ENCODE data around the gene CMIP. TPM values are rescaled to one million over a fixed set of nuclear protein-coding genes. Genes with fewer than 3 reads are reported as not detected.

Gene CMIP
- polyA plus RNA-seq, 3 donors from 2014 or later = 0.53 to 1.7 TPM; not detected in 1

DNA sequence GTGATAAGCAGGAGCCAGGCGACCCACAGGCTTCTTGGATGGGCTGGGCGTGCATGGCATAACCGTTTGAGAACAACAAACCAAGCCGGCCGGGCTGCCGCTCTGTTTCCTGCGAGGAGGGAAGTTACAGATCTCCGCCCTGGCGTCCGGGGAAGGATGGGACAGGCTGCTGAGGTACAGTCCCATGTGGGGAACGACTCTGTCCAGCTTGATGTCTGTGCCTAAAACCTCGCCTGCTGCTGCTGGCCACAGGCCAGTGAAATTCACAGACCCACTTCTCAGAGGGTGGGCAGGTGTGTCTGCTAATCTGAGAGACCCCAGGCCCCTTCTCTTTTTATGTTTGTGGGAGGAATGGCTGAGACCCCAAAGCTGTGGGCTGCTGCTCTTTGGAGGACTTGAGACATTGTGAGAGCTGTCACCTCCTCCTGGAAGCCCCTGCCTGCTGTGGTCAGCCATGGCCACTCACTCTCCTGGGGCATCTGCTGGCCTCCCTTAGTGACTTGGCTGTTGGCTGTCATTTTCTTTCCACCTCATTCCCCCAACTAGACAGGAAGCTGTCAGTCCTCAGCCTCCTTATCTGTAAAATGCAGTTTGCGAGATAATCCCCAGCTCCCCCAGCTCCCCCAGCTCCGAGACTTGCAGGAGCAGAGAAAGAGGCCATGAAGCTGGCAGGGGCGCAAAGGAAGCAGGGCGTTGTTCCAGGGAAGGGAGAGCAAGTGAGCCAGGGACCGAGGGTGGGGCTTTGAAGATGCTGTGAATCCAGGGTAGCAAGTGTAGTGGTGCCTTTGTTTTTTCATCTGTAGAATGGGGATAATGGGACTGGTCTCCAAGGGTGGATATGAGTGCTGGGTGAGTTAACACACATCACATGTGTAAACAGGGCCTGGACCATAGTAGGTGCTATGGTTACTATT is 51.0 kb downstream of the CMIP start:
- Mint-ChIP-seq H3K4me1 (peaks cover 66 to 76% of the 10 kb centered on the region in 2 donors), H3K27ac (peak overlapping the region; percentile 70 to 80 (median 78)), H3K4me3 (peak overlapping the region in 4 of 5 donors; percentile 10 to 53 (median 42))

GRCh38 chr16:81496321-81496720 is 51.7 kb downstream of the CMIP start:
- DNase-seq = no peak
- Mint-ChIP-seq H3K36me3 (no peaks in the 10 kb centered on the region), H3K27me3 (ENCODE audit: low read depth in 3 of 3) (peaks cover 0 to 8% (median 4%) of the 10 kb centered on the region in 3 donors), H3K9me3 (no peaks in the 10 kb centered on the region), H3K4me1 (peaks cover 72 to 76% of the 10 kb centered on the region in 2 donors), H3K27ac (peak overlapping the region in 5 of 6 donors; percentile 13 to 75 (median 74)), H3K4me3 (peak overlapping the region in 1 of 5 donors; percentile 31)

More for the DNA sequence above, 51.0 kb downstream of the CMIP start:
- Mint-ChIP-seq H3K27me3 (ENCODE audit: low read depth in 3 of 3) (peaks cover 0 to 9% (median 4%) of the 10 kb centered on the region in 3 donors), H3K9me3 (no peaks in the 10 kb centered on the region), H3K36me3 (no peaks in the 10 kb centered on the region)
- peak in 1 of 3 donors; percentile 18 for DNase-seq

GRCh38 chr16:81496742-81497141 is 52.1 kb downstream of the CMIP start:
- Mint-ChIP-seq H3K27ac (peak overlapping the region in 4 of 6 donors; percentile 35 to 75 (median 72)), H3K4me1 (peaks cover 72 to 74% of the 10 kb centered on the region in 2 donors), H3K9me3 (no peaks in the 10 kb centered on the region), H3K36me3 (no peaks in the 10 kb centered on the region), H3K27me3 (ENCODE audit: low read depth in 3 of 3) (peaks cover 0 to 8% (median 4%) of the 10 kb centered on the region in 3 donors), H3K4me3 (peak overlapping the region in 1 of 5 donors; percentile 31)
- no peak for DNase-seq

GRCh38 chr16:81497690-81498089 is 53.1 kb downstream of the CMIP start:
- Mint-ChIP-seq H3K9me3 (no peaks in the 10 kb centered on the region), H3K4me3 (peak overlapping the region; percentile 51 to 88 (median 63)), H3K36me3 (no peaks in the 10 kb centered on the region), H3K4me1 (peaks cover 73 to 77% of the 10 kb centered on the region in 2 donors), H3K27me3 (ENCODE audit: low read depth in 3 of 3) (peaks cover 0 to 14% (median 4%) of the 10 kb centered on the region in 3 donors), H3K27ac (peak overlapping the region; percentile 3 to 90 (median 77))
- DNase-seq = peak; percentile 38 to 62 (median 50)

DNA sequence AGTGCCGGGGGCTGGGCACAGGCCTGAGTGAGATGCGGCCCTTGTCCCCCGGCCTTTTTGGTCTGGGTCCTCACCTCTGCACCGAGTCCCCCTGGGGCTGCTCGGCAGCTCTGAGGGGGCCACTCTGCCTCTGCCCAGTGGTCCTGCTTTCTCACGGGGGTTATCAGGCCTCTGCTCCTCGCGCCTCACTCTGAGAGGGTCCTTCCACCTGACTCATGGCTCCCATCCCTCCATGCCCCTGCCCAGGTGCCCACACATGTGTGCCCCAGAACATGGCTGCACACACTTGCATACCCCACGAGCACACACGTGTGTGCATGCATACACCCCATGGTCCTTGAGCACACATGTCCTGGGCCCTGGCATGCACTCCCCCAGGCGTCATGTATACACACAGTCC is 53.7 kb downstream of the CMIP start:
- peaks cover 0 to 17% (median 4%) of the 10 kb centered on the region in 3 donors for H3K27me3 Mint-ChIP-seq (ENCODE audit: low read depth in 3 of 3)
- peaks cover 76 to 80% of the 10 kb centered on the region in 2 donors for H3K4me1 Mint-ChIP-seq
- H3K27ac Mint-ChIP-seq = peak overlapping the region in 4 of 6 donors; percentile 59 to 88 (median 83)
- no peak for DNase-seq
- H3K4me3 Mint-ChIP-seq = peak overlapping the region in 4 of 5 donors; percentile 33 to 61 (median 48)
- H3K9me3 Mint-ChIP-seq = no peaks in the 10 kb centered on the region
- H3K36me3 Mint-ChIP-seq = no peaks in the 10 kb centered on the region

- no peak for DNase-seq
- Mint-ChIP-seq H3K4me1 (peaks cover 77 to 84% of the 10 kb centered on the region in 2 donors), H3K36me3 (no peaks in the 10 kb centered on the region), H3K27me3 (ENCODE audit: low read depth in 3 of 3) (peaks cover 0 to 22% (median 4%) of the 10 kb centered on the region in 3 donors), H3K9me3 (no peaks in the 10 kb centered on the region), H3K27ac (peak overlapping the region; percentile 34 to 88 (median 58)), H3K4me3 (no peak overlapping the region)
Observed at GRCh38 chr16:81499576-81500380, 55.2 kb downstream of the CMIP start.

DNA sequence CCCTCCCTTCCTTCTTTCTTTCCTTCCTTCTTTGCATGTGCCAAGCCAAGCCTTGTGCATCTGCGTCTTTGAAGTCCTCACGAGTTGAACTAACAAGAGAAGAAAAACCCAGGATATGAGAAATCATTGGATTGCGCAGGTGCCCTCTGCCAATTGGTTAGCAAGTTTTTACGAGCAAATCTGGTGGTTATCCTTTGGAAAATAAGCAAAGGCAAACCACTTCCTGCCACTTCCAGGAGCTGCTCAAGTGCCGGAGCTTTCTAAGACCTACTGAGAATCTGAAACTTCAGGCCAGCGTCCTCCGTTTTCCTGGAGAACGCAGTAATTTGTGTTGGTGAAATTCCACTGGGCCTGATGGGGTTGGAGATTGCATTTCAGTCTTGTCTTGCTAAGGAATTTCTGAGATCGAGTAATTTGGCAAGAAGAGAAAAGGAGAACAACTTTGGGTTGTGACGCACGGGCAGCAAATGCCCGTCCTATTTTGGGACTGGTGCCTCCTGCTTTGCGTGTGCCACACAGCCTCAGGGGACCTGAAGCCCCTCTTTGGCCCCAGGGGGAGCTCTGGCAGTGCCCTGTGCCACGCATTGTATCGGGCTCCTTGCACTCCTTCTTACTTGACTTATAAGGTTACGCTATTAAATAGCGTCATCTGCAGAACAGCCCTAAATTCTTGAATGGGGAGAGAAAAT is 56.4 kb downstream of the CMIP start:
- no peak for DNase-seq
- no peaks in the 10 kb centered on the region for H3K9me3 Mint-ChIP-seq
- H3K27me3 Mint-ChIP-seq (ENCODE audit: low read depth in 3 of 3) = peaks cover 0 to 17% (median 4%) of the 10 kb centered on the region in 3 donors

DNA sequence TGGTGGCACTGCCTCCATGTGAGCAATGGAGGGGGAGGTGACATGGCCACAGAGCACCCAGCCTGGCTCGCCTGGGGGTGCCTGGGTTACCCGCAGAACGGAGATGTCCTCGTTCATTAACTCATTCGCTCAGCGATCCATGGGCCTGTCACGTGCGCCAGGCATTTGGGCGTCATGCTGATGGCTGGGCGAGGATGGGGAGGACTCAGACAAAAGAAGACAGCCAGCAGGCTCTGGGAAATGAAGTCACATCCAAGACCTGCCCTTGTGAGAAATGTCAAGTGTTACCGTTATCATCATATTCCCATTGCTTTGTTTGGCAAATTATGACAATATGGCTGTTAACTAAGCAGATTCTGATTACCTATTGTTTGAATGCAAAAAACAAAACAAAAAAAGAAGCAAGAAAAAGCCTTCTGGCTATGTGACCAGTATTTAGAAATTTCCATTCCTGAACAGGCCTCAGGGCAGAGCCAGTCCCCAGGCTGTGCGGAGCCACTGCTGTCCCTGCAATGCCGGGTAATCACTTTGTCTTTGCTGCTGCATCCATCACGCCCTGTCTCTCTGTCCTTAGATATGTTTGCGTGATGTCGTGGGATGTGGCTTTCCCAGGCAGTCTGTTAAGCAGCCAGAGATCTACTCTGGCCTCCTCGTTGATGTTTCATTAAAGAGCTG is 57.9 kb downstream of the CMIP start:
- Mint-ChIP-seq H3K4me1 (peaks cover 59 to 81% of the 10 kb centered on the region in 2 donors), H3K27me3 (ENCODE audit: low read depth in 3 of 3) (peaks cover 0 to 19% (median 0%) of the 10 kb centered on the region in 3 donors), H3K9me3 (no peaks in the 10 kb centered on the region), H3K4me3 (no peak overlapping the region), H3K27ac (peak overlapping the region; percentile 7 to 81 (median 72)), H3K36me3 (no peaks in the 10 kb centered on the region)
- DNase-seq = no peak

More for the DNA sequence above, 56.4 kb downstream of the CMIP start:
- H3K4me3 Mint-ChIP-seq = no peak overlapping the region
- peaks cover 70 to 80% of the 10 kb centered on the region in 2 donors for H3K4me1 Mint-ChIP-seq
- no peaks in the 10 kb centered on the region for H3K36me3 Mint-ChIP-seq
- peak overlapping the region in 4 of 6 donors; percentile 39 to 80 (median 45) for H3K27ac Mint-ChIP-seq

GRCh38 chr16:81505011-81505661 is 60.5 kb downstream of the CMIP start:
- peaks cover 0 to 22% (median 0%) of the 10 kb centered on the region in 3 donors for H3K27me3 Mint-ChIP-seq (ENCODE audit: low read depth in 3 of 3)
- no peak overlapping the region for H3K4me3 Mint-ChIP-seq
- no peak for DNase-seq
- peaks cover 0 to 4% (median 0%) of the 10 kb centered on the region in 3 donors for H3K36me3 Mint-ChIP-seq
- peaks cover 44 to 75% of the 10 kb centered on the region in 2 donors for H3K4me1 Mint-ChIP-seq
- peak overlapping the region; percentile 60 to 85 (median 71) for H3K27ac Mint-ChIP-seq
- H3K9me3 Mint-ChIP-seq = no peaks in the 10 kb centered on the region

DNA sequence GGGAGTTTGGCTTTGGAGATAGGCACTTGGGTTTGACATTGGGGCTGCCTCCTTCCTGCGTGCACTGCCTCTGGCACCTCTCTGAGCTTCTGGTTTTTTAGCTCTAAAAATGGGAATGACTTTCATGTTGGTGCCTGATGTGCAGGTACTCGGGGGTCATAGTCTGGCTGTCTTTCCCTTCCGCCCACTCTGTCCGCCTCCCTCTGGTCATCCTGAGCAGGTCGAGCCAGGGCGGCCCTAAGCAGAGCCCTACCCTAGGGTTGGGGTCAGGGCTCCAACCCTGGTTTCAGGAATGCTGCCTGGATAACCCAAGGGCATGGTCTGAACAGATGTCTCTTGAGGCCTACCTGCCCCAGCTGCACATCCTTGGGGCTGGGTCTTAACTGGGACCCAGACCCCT is 64.8 kb downstream of the CMIP start:
- Mint-ChIP-seq H3K27ac (peak overlapping the region in 4 of 6 donors; percentile 36 to 79 (median 62)), H3K4me1 (peaks cover 34 to 71% of the 10 kb centered on the region in 2 donors), H3K36me3 (peaks cover 0 to 4% (median 0%) of the 10 kb centered on the region in 3 donors), H3K4me3 (no peak overlapping the region), H3K27me3 (ENCODE audit: low read depth in 3 of 3) (peaks cover 0 to 8% (median under 1%) of the 10 kb centered on the region in 3 donors), H3K9me3 (no peaks in the 10 kb centered on the region)
- DNase-seq = no peak

- H3K27me3 Mint-ChIP-seq (ENCODE audit: low read depth in 3 of 3) = peaks cover 0 to 10% (median 2%) of the 10 kb centered on the region in 3 donors
- no peaks in the 10 kb centered on the region for H3K9me3 Mint-ChIP-seq
- peaks cover 39 to 72% of the 10 kb centered on the region in 2 donors for H3K4me1 Mint-ChIP-seq
- H3K27ac Mint-ChIP-seq = peak overlapping the region in 4 of 6 donors; percentile 16 to 78 (median 42)
- peaks cover 0 to 4% (median 0%) of the 10 kb centered on the region in 3 donors for H3K36me3 Mint-ChIP-seq
- DNase-seq = no peak
- H3K4me3 Mint-ChIP-seq = no peak overlapping the region
Observed at GRCh38 chr16:81510016-81510415, 65.4 kb downstream of the CMIP start.

- Mint-ChIP-seq H3K36me3 (peaks cover 0 to 4% (median 0%) of the 10 kb centered on the region in 3 donors), H3K4me3 (no peak overlapping the region), H3K27ac (peak overlapping the region in 4 of 6 donors; percentile 20 to 78 (median 50)), H3K27me3 (ENCODE audit: low read depth in 3 of 3) (peaks cover 0 to 12% (median 2%) of the 10 kb centered on the region in 3 donors), H3K4me1 (peaks cover 35 to 76% of the 10 kb centered on the region in 2 donors), H3K9me3 (no peaks in the 10 kb centered on the region)
- DNase-seq = no peak
Observed at GRCh38 chr16:81511371-81511770, 66.8 kb downstream of the CMIP start.
